ENCODE data around the gene SCRN1. TPM values are rescaled to one million over a fixed set of nuclear protein-coding genes. Genes with fewer than 3 reads are reported as not detected.

SCRN1 gene
- total RNA-seq, 4 donors from 2014 or later = 63.6 to 105 (median 83.8) TPM

DNA sequence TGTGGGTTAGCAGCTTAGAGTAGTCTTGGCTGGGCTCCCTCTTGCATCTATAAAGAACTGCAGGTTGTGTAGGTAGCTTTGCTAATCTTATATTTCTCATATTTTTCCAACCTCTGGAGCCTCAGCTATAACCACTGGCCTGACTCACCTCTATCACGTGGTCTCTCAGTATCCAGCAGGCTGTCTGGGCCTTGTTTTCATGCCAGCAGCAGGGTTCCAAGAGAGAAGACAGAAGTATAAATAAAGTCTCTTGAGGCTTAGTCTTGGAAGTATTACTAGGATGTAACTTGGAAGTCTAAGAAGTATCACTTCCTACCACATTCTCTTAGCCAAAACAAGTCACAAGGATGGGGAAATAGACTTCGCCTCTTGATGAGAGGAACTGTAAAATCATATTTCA is 110.0 kb downstream of the SCRN1 start:
- Histone ChIP-seq H3K9me3 (no peaks in the 10 kb centered on the region), H3K4me3 (no peak overlapping the region), H3K27me3 (no peaks in the 10 kb centered on the region), H3K36me3 (no peaks in the 10 kb centered on the region), H3K4me1 (peaks cover 3 to 16% (median 14%) of the 10 kb centered on the region in 4 donors), H3K27ac (replicated peaks in 1 of 4) (no peak overlapping the region)
- TF ChIP-seq EP300 (IDR thresholded peaks at IDR 0.05) (no peak), POLR2AphosphoS5 (IDR thresholded peaks at IDR 0.05) (no peak), POLR2A (IDR thresholded peaks at IDR 0.05; ENCODE audit: low read depth) (no peak)
- WGBS = 58% methylated on average over 2 of the region's 2 CpGs
- intact Hi-C loops (cut with DNase I) = no loop called here
- DNase-seq (ENCODE audit: extremely low spot score) = no peak

DNA sequence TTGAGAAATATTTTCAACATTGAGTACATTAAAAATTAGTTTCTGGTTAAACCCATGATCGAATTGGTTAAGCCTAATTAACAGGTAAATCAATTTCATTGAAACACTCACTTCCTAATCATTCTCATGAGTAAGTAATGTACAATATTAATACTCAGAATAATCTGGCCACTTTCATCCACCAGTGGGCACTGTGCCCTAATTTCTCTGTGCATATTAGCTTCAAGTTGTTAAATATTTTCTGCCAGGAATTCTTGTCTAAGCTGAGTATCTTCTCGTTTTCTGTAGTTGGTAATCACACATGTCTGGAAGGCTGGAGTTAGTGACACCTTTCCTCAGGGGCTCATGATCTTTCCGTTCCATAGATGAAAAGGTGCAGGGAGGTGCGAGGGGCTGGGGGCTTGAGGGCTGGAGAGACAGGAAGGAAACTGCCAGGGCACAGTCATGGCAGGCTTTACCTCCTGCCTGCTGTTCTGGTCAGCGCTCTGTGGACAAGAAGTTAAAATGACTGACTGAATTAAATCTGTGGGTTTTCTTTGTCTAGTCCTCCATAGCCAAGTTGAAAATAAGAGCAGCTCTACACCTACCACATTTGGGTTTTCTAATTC is 111.4 kb downstream of the SCRN1 start:
- no peaks in the 10 kb centered on the region for H3K27me3 ChIP-seq
- no peak for DNase-seq (ENCODE audit: extremely low spot score)
- intact Hi-C loops (cut with DNase I) = no loop called here
- H3K4me1 ChIP-seq = peaks cover 0 to 3% (median 1%) of the 10 kb centered on the region in 4 donors
- WGBS = 54% methylated on average over 5 of the region's 5 CpGs
- no peak for TF ChIP-seq POLR2A (IDR thresholded peaks at IDR 0.05; ENCODE audit: low read depth)
- TF ChIP-seq, protein P1, sequence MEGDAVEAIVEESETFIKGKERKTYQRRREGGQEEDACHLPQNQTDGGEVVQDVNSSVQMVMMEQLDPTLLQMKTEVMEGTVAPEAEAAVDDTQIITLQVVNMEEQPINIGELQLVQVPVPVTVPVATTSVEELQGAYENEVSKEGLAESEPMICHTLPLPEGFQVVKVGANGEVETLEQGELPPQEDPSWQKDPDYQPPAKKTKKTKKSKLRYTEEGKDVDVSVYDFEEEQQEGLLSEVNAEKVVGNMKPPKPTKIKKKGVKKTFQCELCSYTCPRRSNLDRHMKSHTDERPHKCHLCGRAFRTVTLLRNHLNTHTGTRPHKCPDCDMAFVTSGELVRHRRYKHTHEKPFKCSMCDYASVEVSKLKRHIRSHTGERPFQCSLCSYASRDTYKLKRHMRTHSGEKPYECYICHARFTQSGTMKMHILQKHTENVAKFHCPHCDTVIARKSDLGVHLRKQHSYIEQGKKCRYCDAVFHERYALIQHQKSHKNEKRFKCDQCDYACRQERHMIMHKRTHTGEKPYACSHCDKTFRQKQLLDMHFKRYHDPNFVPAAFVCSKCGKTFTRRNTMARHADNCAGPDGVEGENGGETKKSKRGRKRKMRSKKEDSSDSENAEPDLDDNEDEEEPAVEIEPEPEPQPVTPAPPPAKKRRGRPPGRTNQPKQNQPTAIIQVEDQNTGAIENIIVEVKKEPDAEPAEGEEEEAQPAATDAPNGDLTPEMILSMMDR (IDR thresholded peaks at IDR 0.05) = peak; percentile 40 to 56 (median 43)
- no peak for TF ChIP-seq POLR2AphosphoS5 (IDR thresholded peaks at IDR 0.05)
- TF ChIP-seq EP300 (IDR thresholded peaks at IDR 0.05) = no peak
- H3K27ac ChIP-seq (replicated peaks in 1 of 4) = no peak overlapping the region
- H3K36me3 ChIP-seq = no peaks in the 10 kb centered on the region
- H3K4me3 ChIP-seq = no peak overlapping the region
- H3K9me3 ChIP-seq = no peaks in the 10 kb centered on the region

DNA sequence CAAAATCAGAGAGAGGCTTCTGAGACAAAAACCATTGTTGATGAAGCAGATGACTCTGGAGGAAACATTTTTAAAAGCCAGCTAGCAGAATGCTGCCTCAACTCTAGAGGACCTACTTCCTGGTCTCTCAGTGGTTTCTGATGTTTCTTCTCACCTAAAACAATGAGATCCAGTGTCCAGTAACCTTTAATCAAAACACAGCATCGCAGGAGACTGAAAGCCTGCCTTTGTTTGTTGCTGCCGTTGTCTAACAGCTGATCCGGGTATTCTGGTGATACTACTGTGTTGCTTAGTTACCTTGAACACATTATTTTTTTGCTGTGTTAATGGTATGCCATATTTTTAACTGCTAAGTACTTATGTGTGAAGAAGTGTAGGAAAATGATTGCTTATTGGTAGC is 112.4 kb downstream of the SCRN1 start:
- H3K4me3 ChIP-seq = no peak overlapping the region
- H3K9me3 ChIP-seq = no peaks in the 10 kb centered on the region
- TF ChIP-seq, protein P1 (IDR thresholded peaks at IDR 0.05) = no peak
- TF ChIP-seq POLR2A (IDR thresholded peaks at IDR 0.05; ENCODE audit: low read depth) (no peak), POLR2AphosphoS5 (IDR thresholded peaks at IDR 0.05) (no peak), EP300 (IDR thresholded peaks at IDR 0.05) (no peak)
- no peaks in the 10 kb centered on the region for H3K36me3 ChIP-seq
- intact Hi-C loops (cut with DNase I) = no loop called here
- H3K4me1 ChIP-seq = peaks cover 0 to 3% (median 0%) of the 10 kb centered on the region in 4 donors
- no peak overlapping the region for H3K27ac ChIP-seq (replicated peaks in 1 of 4)
- DNase-seq (ENCODE audit: extremely low spot score) = no peak
- no peaks in the 10 kb centered on the region for H3K27me3 ChIP-seq
- 35% methylated on average over 3 of the region's 3 CpGs for WGBS

DNA sequence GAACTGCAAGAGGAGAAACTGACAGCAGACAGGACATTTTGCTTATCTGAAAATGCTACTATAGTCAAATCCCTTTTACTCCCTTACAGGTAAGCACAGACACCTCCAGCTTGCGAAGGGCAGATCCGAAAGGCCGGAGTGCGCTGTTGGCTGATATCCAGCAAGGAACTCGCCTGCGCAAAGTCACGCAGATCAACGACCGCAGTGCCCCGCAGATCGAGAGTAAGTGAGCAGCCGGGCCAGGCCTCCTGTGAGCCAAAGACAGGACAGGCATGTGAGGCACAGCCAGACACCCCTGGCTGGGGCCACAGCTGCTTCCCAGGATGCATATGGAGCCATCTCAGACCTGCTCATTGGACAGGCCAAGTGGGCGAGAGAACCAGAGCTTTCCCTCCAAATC is 113.9 kb downstream of the SCRN1 start:
- Histone ChIP-seq H3K9me3 (no peaks in the 10 kb centered on the region), H3K36me3 (no peaks in the 10 kb centered on the region), H3K27ac (replicated peaks in 1 of 4) (no peak overlapping the region), H3K27me3 (no peaks in the 10 kb centered on the region), H3K4me1 (peaks cover 0 to 3% (median 0%) of the 10 kb centered on the region in 4 donors), H3K4me3 (no peak overlapping the region)
- DNase-seq (ENCODE audit: extremely low spot score) = no peak
- TF ChIP-seq, protein P1 (IDR thresholded peaks at IDR 0.05) = no peak
- TF ChIP-seq POLR2A (IDR thresholded peaks at IDR 0.05; ENCODE audit: low read depth) (no peak), EP300 (IDR thresholded peaks at IDR 0.05) (no peak), POLR2AphosphoS5 (IDR thresholded peaks at IDR 0.05) (no peak)
- whole genome bisulfite sequencing = 89% methylated on average over 5 of the region's 13 CpGs
- intact Hi-C loops (cut with DNase I) = no loop called here

DNA sequence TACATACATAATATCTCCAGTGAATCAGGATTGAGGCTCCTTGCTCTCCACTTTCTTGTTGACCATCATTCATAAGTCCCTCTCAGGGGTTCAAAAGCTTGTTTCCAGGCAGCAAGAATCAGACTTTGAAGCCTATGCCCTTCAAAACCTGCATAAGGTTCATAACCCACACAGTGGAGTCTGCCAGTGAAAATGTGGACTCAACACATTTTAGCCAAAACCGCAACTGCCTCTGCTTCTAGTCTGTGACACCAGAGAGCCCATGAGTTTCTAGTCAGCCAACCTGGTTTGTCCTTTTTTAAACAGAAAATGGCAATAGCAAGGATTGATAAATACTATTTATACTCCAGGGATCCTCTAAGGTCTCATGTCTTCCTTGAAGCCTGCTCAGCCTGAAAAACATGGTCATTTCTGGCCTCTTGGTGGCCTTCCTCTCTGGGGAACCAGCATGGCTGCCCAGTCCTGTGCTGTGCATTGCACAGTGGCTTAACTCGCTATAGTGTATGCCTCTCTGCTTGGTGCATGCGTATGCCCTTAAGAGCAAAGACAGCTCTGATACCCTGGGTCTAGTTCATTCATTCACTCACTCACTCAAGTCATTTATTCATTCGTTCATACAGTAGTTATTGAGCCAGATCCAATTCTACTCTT is 115.8 kb downstream of the SCRN1 start:
- TF ChIP-seq, protein P1 (IDR thresholded peaks at IDR 0.05) = no peak
- no peak for TF ChIP-seq POLR2AphosphoS5 (IDR thresholded peaks at IDR 0.05)
- TF ChIP-seq EP300 (IDR thresholded peaks at IDR 0.05) = no peak
- TF ChIP-seq POLR2A (IDR thresholded peaks at IDR 0.05; ENCODE audit: low read depth) = no peak
- Histone ChIP-seq H3K36me3 (no peaks in the 10 kb centered on the region), H3K4me1 (peaks cover 0 to 3% (median 0%) of the 10 kb centered on the region in 4 donors), H3K4me3 (no peak overlapping the region), H3K27me3 (no peaks in the 10 kb centered on the region), H3K9me3 (no peaks in the 10 kb centered on the region), H3K27ac (replicated peaks in 1 of 4) (no peak overlapping the region)
- 92% methylated on average over 4 of the region's 4 CpGs for WGBS
- intact Hi-C loops (cut with DNase I) = no loop called here
- DNase-seq (ENCODE audit: extremely low spot score) = no peak
